Measurements from ENCODE around the gene SEMA4C.
"Not testable (repeated sequence)": the region's sequence is repeated elsewhere in the genome, so short reads cannot be mapped to it uniquely, and the experiment has no call there.

Gene SEMA4C

GRCh38 chr2:96870626-96871255 is 861 bp upstream of the SEMA4C start:
- no peak for DNase-seq
- in situ Hi-C loops (cut with HindIII; ENCODE audit: low pct_ligation_motif_present, low pct_unique_long_range_greater_than_20kb, low sequenced_read_pairs), result no loop called here

- in situ Hi-C loops (cut with HindIII; ENCODE audit: low pct_ligation_motif_present, low pct_unique_long_range_greater_than_20kb, low sequenced_read_pairs), result no loop called here
- DNase-seq, result peak; percentile 63
Observed at GRCh38 chr2:96869281-96869821, 529 bp downstream of the SEMA4C start.

- DNase-seq, result peak; percentile 93
- in situ Hi-C loops (cut with HindIII; ENCODE audit: low pct_ligation_motif_present, low pct_unique_long_range_greater_than_20kb, low sequenced_read_pairs), result no loop called here
Observed at GRCh38 chr2:96868555-96869280, 1.2 kb downstream of the SEMA4C start.

- in situ Hi-C loops (cut with HindIII; ENCODE audit: low pct_ligation_motif_present, low pct_unique_long_range_greater_than_20kb, low sequenced_read_pairs), result no loop called here
- no peak for DNase-seq
Observed at GRCh38 chr2:96867756-96868554, 1.9 kb downstream of the SEMA4C start.

GRCh38 chr2:96866986-96867755 is 2.7 kb downstream of the SEMA4C start:
- in situ Hi-C loops (cut with HindIII; ENCODE audit: low pct_ligation_motif_present, low pct_unique_long_range_greater_than_20kb, low sequenced_read_pairs), result no loop called here
- no peak for DNase-seq

GRCh38 chr2:96866586-96866985 is 3.3 kb downstream of the SEMA4C start:
- no peak for DNase-seq
- in situ Hi-C loops (cut with HindIII; ENCODE audit: low pct_ligation_motif_present, low pct_unique_long_range_greater_than_20kb, low sequenced_read_pairs), result no loop called here

- in situ Hi-C loops (cut with HindIII; ENCODE audit: low pct_ligation_motif_present, low pct_unique_long_range_greater_than_20kb, low sequenced_read_pairs), result no loop called here
Observed at GRCh38 chr2:96866149-96866548, 3.7 kb downstream of the SEMA4C start.

GRCh38 chr2:96865654-96866053 is 4.2 kb downstream of the SEMA4C start:
- no peak for DNase-seq
- in situ Hi-C loops (cut with HindIII; ENCODE audit: low pct_ligation_motif_present, low pct_unique_long_range_greater_than_20kb, low sequenced_read_pairs), result no loop called here

More at GRCh38 chr2:96866149-96866548, 3.7 kb downstream of the SEMA4C start:
- DNase-seq, result no peak

- DNase-seq, result no peak
- in situ Hi-C loops (cut with HindIII; ENCODE audit: low pct_ligation_motif_present, low pct_unique_long_range_greater_than_20kb, low sequenced_read_pairs), result no loop called here
Observed at GRCh38 chr2:96864343-96865091, 5.4 kb downstream of the SEMA4C start.

GRCh38 chr2:96863575-96864342 is 6.1 kb downstream of the SEMA4C start:
- in situ Hi-C loops (cut with HindIII; ENCODE audit: low pct_ligation_motif_present, low pct_unique_long_range_greater_than_20kb, low sequenced_read_pairs), result no loop called here
- no peak for DNase-seq

GRCh38 chr2:96863056-96863455 is 6.8 kb downstream of the SEMA4C start:
- in situ Hi-C loops (cut with HindIII; ENCODE audit: low pct_ligation_motif_present, low pct_unique_long_range_greater_than_20kb, low sequenced_read_pairs); DNase-seq: not testable (repeated sequence)

GRCh38 chr2:96861074-96861473 is 8.8 kb downstream of the SEMA4C start:
- in situ Hi-C loops (cut with HindIII; ENCODE audit: low pct_ligation_motif_present, low pct_unique_long_range_greater_than_20kb, low sequenced_read_pairs), result no loop called here
- no peak for DNase-seq

GRCh38 chr2:96860065-96861029 is 9.5 kb downstream of the SEMA4C start:
- DNase-seq, result no peak
- in situ Hi-C loops (cut with HindIII; ENCODE audit: low pct_ligation_motif_present, low pct_unique_long_range_greater_than_20kb, low sequenced_read_pairs), result no loop called here

GRCh38 chr2:96859681-96860064 is 10.2 kb downstream of the SEMA4C start:
- no peak for DNase-seq
- in situ Hi-C loops (cut with HindIII; ENCODE audit: low pct_ligation_motif_present, low pct_unique_long_range_greater_than_20kb, low sequenced_read_pairs), result no loop called here

GRCh38 chr2:96859099-96859649 is 10.7 kb downstream of the SEMA4C start:
- in situ Hi-C loops (cut with HindIII; ENCODE audit: low pct_ligation_motif_present, low pct_unique_long_range_greater_than_20kb, low sequenced_read_pairs), result no loop called here
- DNase-seq, result no peak
